Measurements from ENCODE around the gene CATSPER4. TPM values are rescaled to one million over a fixed set of nuclear protein-coding genes. Genes with fewer than 3 reads are reported as not detected.

Gene CATSPER4
- 0.26 TPM in 1 of 2 replicates, not detected in the other for total RNA-seq (2021)
- long read RNA-seq, result 0 reads

DNA sequence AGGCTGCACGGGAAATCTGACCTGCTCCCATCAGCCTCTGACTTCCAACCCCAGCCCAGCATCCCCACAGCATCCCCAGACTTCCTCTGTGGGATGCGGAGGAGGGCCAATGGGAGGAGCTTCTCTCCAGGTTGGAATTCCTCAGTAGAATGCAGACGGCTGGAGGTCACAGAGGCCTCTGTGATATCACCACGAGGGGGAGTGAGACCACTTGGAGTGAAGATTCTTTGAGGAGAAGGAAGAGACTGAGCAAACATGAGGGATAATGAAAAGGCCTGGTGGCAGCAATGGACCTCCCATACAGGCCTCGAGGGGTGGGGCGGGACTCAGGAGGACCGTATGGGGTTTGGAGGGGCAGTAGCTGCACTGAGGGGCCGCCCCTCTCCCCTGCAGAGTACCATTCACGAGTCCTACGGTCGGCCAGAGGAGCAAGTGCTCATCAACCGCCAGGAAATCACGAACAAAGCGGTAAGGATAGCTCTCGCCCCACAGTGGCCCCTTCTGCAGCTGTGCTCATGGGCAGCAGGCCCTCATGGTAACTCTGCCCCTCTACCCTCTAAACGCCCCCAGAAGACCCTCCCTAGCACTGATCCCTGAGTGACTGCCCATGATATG is at the start of gene CATSPER4:
Gene CATSPER4 (plus strand): TSS at position 230 of the 615 bp plus-strand sequence. CDS start 26 bp downstream, at position 256.
- Mint-ChIP-seq H3K36me3 (ENCODE audit: insufficient read depth in 1 of 3, low read depth in 3 of 3) (peaks cover 5 to 25% (median 11%) of the 10 kb centered on the region in 3 experiments; a peak in 5 of 7 replicates), H3K4me3 (peak within 1 kb of the TSS in 1 of 2 experiments; percentile 7; a peak in 1 of 5 replicates), H3K9me3 (no peaks in the 10 kb centered on the region), H3K27me3 (ENCODE audit: low read depth) (peaks cover 2% of the 10 kb centered on the region), H3K27ac (peak within 1 kb of the TSS; percentile 44 to 93 (median 92); a peak in 5 of 7 replicates), H3K4me1 (peaks cover 13 to 19% of the 10 kb centered on the region in 2 experiments)
- peak; percentile 91 for DNase-seq
- no peak within 1 kb of the TSS for H4K5ac ChIP-seq (ENCODE audit: insufficient read length, low read depth, low read length)
- no peak within 1 kb of the TSS for H3K27ac ChIP-seq (ENCODE audit: insufficient read length, low read depth, low read length)
- no peak within 1 kb of the TSS for H3K56ac ChIP-seq (ENCODE audit: insufficient read length, low read depth, low read length)
- H3K9me3 ChIP-seq (ENCODE audit: control insufficient read depth, low read depth, low read length), result no peaks in the 10 kb centered on the region
- no peak within 1 kb of the TSS for H2AFZ ChIP-seq (ENCODE audit: low read length)
- no peak within 1 kb of the TSS for H3K4ac ChIP-seq (ENCODE audit: low read depth, low read length)
- no peak within 1 kb of the TSS for H4K91ac ChIP-seq (ENCODE audit: insufficient read length, low read depth, low read length)
- no peak within 1 kb of the TSS for H2BK20ac ChIP-seq (ENCODE audit: low read depth, low read length, poor library complexity, severe bottlenecking)
- TF ChIP-seq, protein P1, sequence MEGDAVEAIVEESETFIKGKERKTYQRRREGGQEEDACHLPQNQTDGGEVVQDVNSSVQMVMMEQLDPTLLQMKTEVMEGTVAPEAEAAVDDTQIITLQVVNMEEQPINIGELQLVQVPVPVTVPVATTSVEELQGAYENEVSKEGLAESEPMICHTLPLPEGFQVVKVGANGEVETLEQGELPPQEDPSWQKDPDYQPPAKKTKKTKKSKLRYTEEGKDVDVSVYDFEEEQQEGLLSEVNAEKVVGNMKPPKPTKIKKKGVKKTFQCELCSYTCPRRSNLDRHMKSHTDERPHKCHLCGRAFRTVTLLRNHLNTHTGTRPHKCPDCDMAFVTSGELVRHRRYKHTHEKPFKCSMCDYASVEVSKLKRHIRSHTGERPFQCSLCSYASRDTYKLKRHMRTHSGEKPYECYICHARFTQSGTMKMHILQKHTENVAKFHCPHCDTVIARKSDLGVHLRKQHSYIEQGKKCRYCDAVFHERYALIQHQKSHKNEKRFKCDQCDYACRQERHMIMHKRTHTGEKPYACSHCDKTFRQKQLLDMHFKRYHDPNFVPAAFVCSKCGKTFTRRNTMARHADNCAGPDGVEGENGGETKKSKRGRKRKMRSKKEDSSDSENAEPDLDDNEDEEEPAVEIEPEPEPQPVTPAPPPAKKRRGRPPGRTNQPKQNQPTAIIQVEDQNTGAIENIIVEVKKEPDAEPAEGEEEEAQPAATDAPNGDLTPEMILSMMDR (conservative IDR thresholded peaks at IDR 0.05), result peak; percentile 77
- no peak within 1 kb of the TSS for H2BK5ac ChIP-seq (ENCODE audit: insufficient read length, low read length)
- peak within 1 kb of the TSS; percentile 29 for H3K18ac ChIP-seq (ENCODE audit: insufficient read length, low read depth, low read length)
- no peak within 1 kb of the TSS for H3K14ac ChIP-seq (ENCODE audit: insufficient read depth, low read length)
- H3K27me3 ChIP-seq (ENCODE audit: insufficient read depth, low read length), result no peaks in the 10 kb centered on the region
- no peak within 1 kb of the TSS for H3K9ac ChIP-seq (ENCODE audit: extremely low read depth, insufficient read length, low read length)
- H2BK15ac ChIP-seq (ENCODE audit: low read depth, low read length), result no peak within 1 kb of the TSS
- no peaks in the 10 kb centered on the region for H3K79me2 ChIP-seq (ENCODE audit: insufficient read depth, low read length)
- no peak within 1 kb of the TSS for H4K8ac ChIP-seq (replicated peaks; ENCODE audit: insufficient read length, low read depth, low read length)
- H3K4me1 ChIP-seq (ENCODE audit: insufficient read depth, low read length), result no peaks in the 10 kb centered on the region
- H4K20me1 ChIP-seq (ENCODE audit: control insufficient read depth, insufficient read depth, insufficient read length), result no peaks in the 10 kb centered on the region
- H3K79me1 ChIP-seq (ENCODE audit: insufficient read depth, low read depth, low read length, poor library complexity, severe bottlenecking), result no peaks in the 10 kb centered on the region
- no peak within 1 kb of the TSS for H3K4me2 ChIP-seq (ENCODE audit: insufficient read depth, insufficient read length, low read length)
- WGBS (ENCODE audit: extremely low coverage, insufficient read length, low lambda C conversion rate), result no CpG with 5 or more reads among the region's 16 CpGs
- no peak within 1 kb of the TSS for H2BK120ac ChIP-seq (ENCODE audit: low read depth, low read length, poor library complexity, severe bottlenecking)
- H3K23ac ChIP-seq (ENCODE audit: insufficient read length, low read depth, low read length), result no peak within 1 kb of the TSS
- no peaks in the 10 kb centered on the region for H3K23me2 ChIP-seq (ENCODE audit: insufficient read length, low read depth, low read length, poor library complexity, severe bottlenecking)
- no peak within 1 kb of the TSS for H2AK5ac ChIP-seq (ENCODE audit: insufficient read length, low read length)
- no peak within 1 kb of the TSS for H2BK12ac ChIP-seq (ENCODE audit: insufficient read length, low read depth, low read length)
- H3T11ph ChIP-seq (ENCODE audit: low read length), result no peak within 1 kb of the TSS
